Upper lobe of left lung (tissue), 6 donors: ENCODE data around the gene KRTAP9-8. TPM values are rescaled to one million over a fixed set of nuclear protein-coding genes. Genes with fewer than 3 reads are reported as not detected.
A peak's percentile ranks its signal among the peaks of the same experiment; 100 is the strongest.
"Not testable (repeated sequence)": the region's sequence is repeated elsewhere in the genome, so short reads cannot be mapped to it uniquely, and the experiment has no call there.

Source experiments
- ATAC-seq, 2 donors: fragments of 200-7000 bp; cut with Tn5 transposase; one replicate each; pipeline ENCODE4 v1.9.1; 2022; ENCODE audit warnings: mild to moderate bottlenecking in 2 of 2, moderate library complexity in 2 of 2; ENCODE audit not compliant: low FRiP score in 2 of 2
- DNase-seq, 2 donors: peaks; one replicate each; pipeline ENCODE4 v3.0.0-alpha.2; 2019 to 2020
- H3K27ac ChIP-seq, 4 donors: fragments of 200-600 bp; sonication (generic); one replicate each; pipeline ENCODE4 v1.5.1; 2016 to 2019
- H3K27me3 ChIP-seq, 4 donors: fragments of 200-600 bp; sonication (generic); one replicate each; pipeline ENCODE4 v1.5.1; 2017 to 2019
- H3K36me3 ChIP-seq, 4 donors: fragments of 200-600 bp; sonication (generic); one replicate each; pipeline ENCODE4 v1.5.1; 2016 to 2019
- H3K4me1 ChIP-seq, 4 donors: fragments of 200-600 bp; sonication (generic); one replicate each; pipeline ENCODE4 v1.5.1; 2018 to 2019
- H3K4me3 ChIP-seq, 4 donors: fragments of 200-600 bp; sonication (generic); one replicate each; pipeline ENCODE4 v1.5.1; 2017 to 2019; ENCODE audit warnings: mild to moderate bottlenecking in 2 of 4, moderate library complexity in 1 of 4
- H3K9me3 ChIP-seq, 4 donors: fragments of 200-600 bp; sonication (generic); one replicate each; pipeline ENCODE4 v1.5.1; 2018 to 2019
- CTCF ChIP-seq, 6 experiments: fragments of 450-650 bp in 4 of 6; fragments of 200-600 bp in 2 of 6; sonication (generic) in 2 of 6; IDR thresholded peaks; one replicate each; pipeline ENCODE4 v1.5.1; 2016 to 2019; ENCODE audit warnings: antibody characterized with exemption in 6 of 6
- EP300 ChIP-seq, 4 donors: sonication (generic); formaldehyde crosslinking; IDR thresholded peaks; one replicate each; pipeline ENCODE4 v1.5.1; 2017; ENCODE audit warnings: antibody characterized with exemption in 4 of 4, control low read depth in 2 of 4
- POLR2A ChIP-seq, 4 donors: fragments of 450-650 bp; IDR thresholded peaks; one replicate each; pipeline ENCODE4 v1.5.1; 2016 to 2017; ENCODE audit warnings: antibody characterized with exemption in 4 of 4, mild to moderate bottlenecking in 2 of 4
- POLR2AphosphoS5 ChIP-seq, 2 donors: sonication (generic); formaldehyde crosslinking; IDR thresholded peaks; one replicate each; pipeline ENCODE4 v1.5.1; 2017; ENCODE audit warnings: antibody characterized with exemption in 2 of 2
- whole genome bisulfite sequencing, 2 donors: methylation state at CpG; one replicate each; pipeline ENCODE4 v1.1.5; 2017 to 2018; 5-methylcytosine and 5-hydroxymethylcytosine counted together
- total RNA-seq, 6 donors: library from RNA; depleted of rRNA in 4 of 6; stranded (reverse); fragments of >200 nt in 4 of 6; gene quantifications; one replicate each; pipeline versions ENCODE4 v1.1.0 to v1.2.1, GENCODE V29; 2016 to 2021
- donor health status: DM: no; HTN: no; CAD: no; lungs with moderate emphysema.
- donor health status: DM: no; HTN: yes; CAD: no; lungs with severe emphysema.

KRTAP9-8 gene
- not detected for total RNA-seq

GRCh38 chr17:41237949-41238437 lies at the start of gene KRTAP9-8:
KRTAP9-8 (plus strand) TSS chr17:41237999; CDS start chr17:41238052, 53 bp downstream.
- H3K36me3 ChIP-seq, H3K4me1 ChIP-seq, H3K27me3 ChIP-seq, H3K4me3 ChIP-seq, ATAC-seq, H3K9me3 ChIP-seq, H3K27ac ChIP-seq: not testable (repeated sequence)
- WGBS, 2 donors, result 34% methylated on average over 3 of the region's 3 CpGs; no CpG with 5 or more reads in 1 of the 2 donors
- DNase-seq, result peak in 1 of 2 donors; percentile 48

DNA sequence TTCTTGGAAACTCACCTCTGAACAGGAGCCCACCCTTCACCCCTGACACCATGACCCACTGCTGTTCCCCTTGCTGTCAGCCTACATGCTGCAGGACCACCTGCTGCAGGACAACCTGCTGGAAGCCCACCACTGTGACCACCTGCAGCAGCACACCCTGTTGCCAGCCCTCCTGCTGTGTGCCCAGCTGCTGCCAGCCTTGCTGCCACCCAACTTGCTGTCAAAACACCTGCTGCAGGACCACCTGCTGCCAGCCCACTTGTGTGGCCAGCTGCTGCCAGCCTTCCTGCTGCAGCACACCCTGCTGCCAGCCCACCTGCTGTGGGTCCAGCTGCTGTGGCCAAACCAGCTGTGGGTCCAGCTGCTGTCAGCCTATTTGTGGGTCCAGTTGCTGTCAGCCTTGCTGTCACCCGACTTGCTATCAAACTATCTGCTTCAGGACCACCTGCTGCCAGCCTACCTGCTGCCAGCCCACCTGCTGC lies 47.9 kb upstream of the KRTAP9-8 start, which contains the start of gene KRTAP9-1:
Gene KRTAP9-1, plus strand, starts transcription at position 51 of the 482 bp plus-strand sequence. Its CDS starts 0 bp downstream, at position 51.
- H3K4me1 ChIP-seq, H3K27me3 ChIP-seq, H3K36me3 ChIP-seq, H3K27ac ChIP-seq, H3K4me3 ChIP-seq, ATAC-seq, H3K9me3 ChIP-seq: not testable (repeated sequence)
- DNase-seq, result peak in 1 of 2 donors; percentile 62
- 50% methylated on average over 1 of the region's 1 CpG; no CpG with 5 or more reads in 1 of the 2 donors for WGBS, 2 donors

DNA sequence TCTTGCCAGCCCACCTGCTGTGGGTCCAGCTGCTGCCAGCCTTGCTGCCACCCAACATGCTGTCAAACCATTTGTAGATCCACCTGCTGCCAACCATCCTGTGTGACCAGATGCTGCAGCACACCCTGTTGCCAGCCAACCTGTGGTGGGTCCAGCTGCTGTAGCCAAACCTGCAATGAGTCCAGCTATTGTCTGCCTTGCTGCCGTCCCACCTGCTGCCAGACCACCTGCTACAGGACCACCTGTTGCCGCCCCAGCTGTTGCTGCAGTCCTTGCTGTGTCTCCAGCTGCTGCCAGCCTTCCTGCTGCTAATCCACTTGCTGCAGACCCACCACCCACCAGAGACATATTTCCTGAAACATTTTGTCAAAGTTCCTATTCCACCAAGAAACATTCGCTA lies 47.5 kb upstream of the KRTAP9-8 start:
- ATAC-seq (no peak), DNase-seq (no peak)
- Histone ChIP-seq H3K9me3 (no peaks in the 10 kb centered on the region), H3K36me3 (no peaks in the 10 kb centered on the region), H3K27ac (no peak overlapping the region), H3K4me3 (no peak overlapping the region), H3K4me1 (no peaks in the 10 kb centered on the region), H3K27me3 (no peaks in the 10 kb centered on the region)
- 81 to 88% methylated on average over 1 to 3 of the region's 3 CpGs for WGBS, 2 donors
- TF ChIP-seq CTCF (IDR thresholded peaks at IDR 0.05) (no peak), EP300 (IDR thresholded peaks at IDR 0.05) (no peak), POLR2AphosphoS5 (IDR thresholded peaks at IDR 0.05) (no peak), POLR2A (IDR thresholded peaks at IDR 0.05) (no peak)

- DNase-seq, result no peak
- TF ChIP-seq EP300 (IDR thresholded peaks at IDR 0.05), result no peak
- TF ChIP-seq POLR2A (IDR thresholded peaks at IDR 0.05), result no peak
- no peak for TF ChIP-seq CTCF (IDR thresholded peaks at IDR 0.05)
- no peak for TF ChIP-seq POLR2AphosphoS5 (IDR thresholded peaks at IDR 0.05)
- Histone ChIP-seq H3K27me3 (no peaks in the 10 kb centered on the region), H3K27ac (no peak overlapping the region), H3K36me3 (no peaks in the 10 kb centered on the region), H3K9me3 (no peaks in the 10 kb centered on the region), H3K4me1 (no peaks in the 10 kb centered on the region), H3K4me3 (no peak overlapping the region)
- no peak for ATAC-seq
- 32 to 33% methylated on average over 1 of the region's 1 CpG for WGBS, 2 donors
These were observed 41.7 kb upstream of the KRTAP9-8 start for GRCh38 chr17:41196068-41196467.

GRCh38 chr17:41199421-41200078 lies 38.2 kb upstream of the KRTAP9-8 start:
- no peak overlapping the region for H3K4me3 ChIP-seq
- no peaks in the 10 kb centered on the region for H3K4me1 ChIP-seq
- DNase-seq (no peak), ATAC-seq (no peak)
- H3K36me3 ChIP-seq, result no peaks in the 10 kb centered on the region
- no peak for TF ChIP-seq EP300 (IDR thresholded peaks at IDR 0.05)
- no peak for TF ChIP-seq CTCF (IDR thresholded peaks at IDR 0.05)
- TF ChIP-seq POLR2AphosphoS5 (IDR thresholded peaks at IDR 0.05), result no peak
- no peak for TF ChIP-seq POLR2A (IDR thresholded peaks at IDR 0.05)
- H3K27me3 ChIP-seq, result no peaks in the 10 kb centered on the region
- H3K27ac ChIP-seq, result no peak overlapping the region
- WGBS, 2 donors, result 56 to 70% methylated on average over 4 to 5 of the region's 5 CpGs
- no peaks in the 10 kb centered on the region for H3K9me3 ChIP-seq
